Skin epidermis (tissue), 12 donors: ENCODE results near the gene HTR1D.
"Not testable (repeated sequence)": the region's sequence is repeated elsewhere in the genome, so short reads cannot be mapped to it uniquely, and the experiment has no call there.

Experiments
- H3K27ac ChIP-seq, 21 experiments: fragments of 200-600 bp; sonication (generic) in 11 of 21; one replicate each; pipeline ENCODE4 v1.5.0; 2020; ENCODE audit warnings: mild to moderate bottlenecking in 3 of 21, inconsistent platforms in 2 of 21, moderate library complexity in 2 of 21
- H3K4me3 ChIP-seq, 7 experiments: fragments of 200-600 bp; sonication (generic) in 2 of 7; one replicate each; pipeline ENCODE4 v1.5.0; 2020; ENCODE audit warnings: inconsistent platforms in 2 of 7, mild to moderate bottlenecking in 2 of 7, moderate library complexity in 1 of 7

Gene HTR1D

GRCh38 chr1:23188936-23189452 lies 28.3 kb downstream of the HTR1D start:
- H3K4me3 ChIP-seq, H3K27ac ChIP-seq: not testable (repeated sequence)

GRCh38 chr1:23188434-23188884 lies 28.8 kb downstream of the HTR1D start:
- Histone ChIP-seq H3K27ac (no peak overlapping the region), H3K4me3 (no peak overlapping the region)

- Histone ChIP-seq H3K4me3 (no peak overlapping the region), H3K27ac (no peak overlapping the region)
These were observed 29.7 kb downstream of the HTR1D start for GRCh38 chr1:23187637-23188036.

GRCh38 chr1:23185381-23185780 lies 31.9 kb downstream of the HTR1D start:
- no peak overlapping the region for H3K27ac ChIP-seq
- H3K4me3 ChIP-seq: no peak overlapping the region

GRCh38 chr1:23184212-23184934 lies 32.9 kb downstream of the HTR1D start:
- H3K27ac ChIP-seq: no peak overlapping the region
- peak overlapping the region in 1 of 7 experiments; percentile 12 for H3K4me3 ChIP-seq

GRCh38 chr1:23179862-23180261 lies 37.4 kb downstream of the HTR1D start:
- Histone ChIP-seq H3K27ac (no peak overlapping the region), H3K4me3 (no peak overlapping the region)

GRCh38 chr1:23178950-23179349 lies 38.4 kb downstream of the HTR1D start:
- Histone ChIP-seq H3K4me3 (no peak overlapping the region), H3K27ac (peak overlapping the region in 2 of 21 experiments; percentile 78 to 89)

GRCh38 chr1:23178414-23178813 lies 38.9 kb downstream of the HTR1D start:
- peak overlapping the region in 13 of 21 experiments; percentile 52 to 89 (median 76) for H3K27ac ChIP-seq
- no peak overlapping the region for H3K4me3 ChIP-seq

GRCh38 chr1:23177438-23178380 lies 39.6 kb downstream of the HTR1D start:
- peak overlapping the region in 20 of 21 experiments; percentile 26 to 89 (median 72) for H3K27ac ChIP-seq
- H3K4me3 ChIP-seq: peak overlapping the region; percentile 25 to 54 (median 41)

- Histone ChIP-seq H3K27ac (peak overlapping the region in 20 of 21 experiments; percentile 11 to 89 (median 72)), H3K4me3 (peak overlapping the region; percentile 25 to 54 (median 41))
These were observed 40.3 kb downstream of the HTR1D start for GRCh38 chr1:23177031-23177430.

- H3K27ac ChIP-seq: no peak overlapping the region
- H3K4me3 ChIP-seq: no peak overlapping the region
These were observed 42.7 kb downstream of the HTR1D start for GRCh38 chr1:23174426-23175110.

- Histone ChIP-seq H3K4me3 (no peak overlapping the region), H3K27ac (peak overlapping the region in 12 of 21 experiments; percentile 0 to 69 (median 20))
These were observed 46.0 kb downstream of the HTR1D start for GRCh38 chr1:23171181-23171755.

GRCh38 chr1:23169727-23170335 lies 47.5 kb downstream of the HTR1D start:
- peak overlapping the region in 6 of 7 experiments; percentile 71 to 95 (median 86) for H3K4me3 ChIP-seq
- H3K27ac ChIP-seq: peak overlapping the region in 20 of 21 experiments; percentile 34 to 97 (median 90)

- peak overlapping the region; percentile 70 to 95 (median 85) for H3K4me3 ChIP-seq
- H3K27ac ChIP-seq: peak overlapping the region in 20 of 21 experiments; percentile 34 to 97 (median 90)
These were observed 48.1 kb downstream of the HTR1D start for GRCh38 chr1:23169195-23169575.

- Histone ChIP-seq H3K4me3 (peak within 1 kb of the TSS; percentile 70 to 95 (median 85)), H3K27ac (peak within 1 kb of the TSS; percentile 65 to 97 (median 93))
These were observed 48.7 kb downstream of the HTR1D start, which contains the start of gene LUZP1 for GRCh38 chr1:23168445-23169194. TSS of gene LUZP1 (minus strand) at chr1:23168856.

GRCh38 chr1:23168079-23168444 lies 49.2 kb downstream of the HTR1D start:
- peak overlapping the region; percentile 65 to 97 (median 93) for H3K27ac ChIP-seq
- peak overlapping the region; percentile 70 to 95 (median 85) for H3K4me3 ChIP-seq

- H3K27ac ChIP-seq: peak overlapping the region; percentile 65 to 97 (median 93)
These were observed 49.8 kb downstream of the HTR1D start for GRCh38 chr1:23167353-23168078.

More at GRCh38 chr1:23167353-23168078, 49.8 kb downstream of the HTR1D start:
- peak overlapping the region; percentile 70 to 95 (median 85) for H3K4me3 ChIP-seq
